Measurements from ENCODE around the gene ADD3. TPM values are rescaled to one million over a fixed set of nuclear protein-coding genes. Genes with fewer than 3 reads are reported as not detected.

The ADD3 gene
- total RNA-seq, 1 experiment from 2014 or later, result 32.4 TPM

DNA sequence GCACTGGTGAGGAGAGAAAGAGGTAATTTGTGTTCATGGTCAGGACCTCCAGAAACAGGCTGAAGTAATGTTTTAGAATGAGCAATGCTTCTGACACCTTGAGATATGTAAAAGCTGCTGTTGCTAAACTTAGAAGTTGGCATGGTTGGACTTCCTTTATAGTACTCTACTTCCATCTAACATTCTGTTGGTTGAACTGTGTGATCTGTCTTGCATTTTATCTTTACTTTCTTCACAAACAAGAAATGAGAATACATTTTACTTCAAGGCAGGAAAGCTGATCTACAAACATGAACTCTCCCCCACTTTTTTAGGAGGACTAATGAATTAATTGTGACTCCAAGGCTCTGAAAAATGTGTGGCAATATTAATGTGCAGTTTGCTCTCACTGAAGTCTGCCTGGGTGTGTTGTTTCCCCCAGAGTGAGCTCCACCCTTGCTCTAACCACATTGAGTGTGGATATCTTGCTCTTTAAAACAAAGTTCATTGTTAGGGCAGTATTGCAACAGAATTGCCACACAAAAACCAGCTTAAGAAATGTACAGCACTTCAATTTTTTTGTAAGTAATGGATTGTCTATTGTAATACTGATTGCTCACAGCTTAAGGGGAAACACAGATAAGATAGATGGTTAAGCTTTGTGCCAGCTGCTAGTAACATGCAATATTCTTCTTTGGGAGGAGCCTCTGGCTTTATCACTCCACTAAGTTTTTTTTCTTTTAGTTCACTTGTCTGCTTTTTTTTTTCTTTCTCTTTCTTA, 69.0 kb downstream of the ADD3 start:
- peaks cover 8% of the 10 kb centered on the region for H3K4me1 ChIP-seq (ENCODE audit: control insufficient read depth, insufficient read depth, low read length)
- H3K4me3 ChIP-seq (ENCODE audit: low read depth in 2 of 2, low read length in 2 of 2), result no peak overlapping the region
- intact Hi-C loops (cut with micrococcal nuclease; ENCODE audit: unreplicated experiment), result no loop called here
- no TSS peak for BruUV-seq (replicated peaks)
- no peaks in the 10 kb centered on the region for H3K27me3 ChIP-seq (ENCODE audit: control insufficient read depth, insufficient read depth, low read length)
- H3K27ac ChIP-seq (ENCODE audit: low read length), result no peak overlapping the region
- TF ChIP-seq, protein P1, sequence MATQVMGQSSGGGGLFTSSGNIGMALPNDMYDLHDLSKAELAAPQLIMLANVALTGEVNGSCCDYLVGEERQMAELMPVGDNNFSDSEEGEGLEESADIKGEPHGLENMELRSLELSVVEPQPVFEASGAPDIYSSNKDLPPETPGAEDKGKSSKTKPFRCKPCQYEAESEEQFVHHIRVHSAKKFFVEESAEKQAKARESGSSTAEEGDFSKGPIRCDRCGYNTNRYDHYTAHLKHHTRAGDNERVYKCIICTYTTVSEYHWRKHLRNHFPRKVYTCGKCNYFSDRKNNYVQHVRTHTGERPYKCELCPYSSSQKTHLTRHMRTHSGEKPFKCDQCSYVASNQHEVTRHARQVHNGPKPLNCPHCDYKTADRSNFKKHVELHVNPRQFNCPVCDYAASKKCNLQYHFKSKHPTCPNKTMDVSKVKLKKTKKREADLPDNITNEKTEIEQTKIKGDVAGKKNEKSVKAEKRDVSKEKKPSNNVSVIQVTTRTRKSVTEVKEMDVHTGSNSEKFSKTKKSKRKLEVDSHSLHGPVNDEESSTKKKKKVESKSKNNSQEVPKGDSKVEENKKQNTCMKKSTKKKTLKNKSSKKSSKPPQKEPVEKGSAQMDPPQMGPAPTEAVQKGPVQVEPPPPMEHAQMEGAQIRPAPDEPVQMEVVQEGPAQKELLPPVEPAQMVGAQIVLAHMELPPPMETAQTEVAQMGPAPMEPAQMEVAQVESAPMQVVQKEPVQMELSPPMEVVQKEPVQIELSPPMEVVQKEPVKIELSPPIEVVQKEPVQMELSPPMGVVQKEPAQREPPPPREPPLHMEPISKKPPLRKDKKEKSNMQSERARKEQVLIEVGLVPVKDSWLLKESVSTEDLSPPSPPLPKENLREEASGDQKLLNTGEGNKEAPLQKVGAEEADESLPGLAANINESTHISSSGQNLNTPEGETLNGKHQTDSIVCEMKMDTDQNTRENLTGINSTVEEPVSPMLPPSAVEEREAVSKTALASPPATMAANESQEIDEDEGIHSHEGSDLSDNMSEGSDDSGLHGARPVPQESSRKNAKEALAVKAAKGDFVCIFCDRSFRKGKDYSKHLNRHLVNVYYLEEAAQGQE (IDR thresholded peaks at IDR 0.05; ENCODE audit: insufficient read depth in 1 of 2, low read depth in 2 of 2, low read length in 1 of 2), result no peak
- TF ChIP-seq POLR2AphosphoS5 (IDR thresholded peaks at IDR 0.05; ENCODE audit: low read depth, low read length) (no peak), SIN3A (IDR thresholded peaks at IDR 0.05; ENCODE audit: borderline replicate concordance, insufficient read depth, low read depth, low read length) (no peak), TCF7L2 (IDR thresholded peaks at IDR 0.05; ENCODE audit: low read depth, low read length) (no peak)
- TF ChIP-seq, protein P2, sequence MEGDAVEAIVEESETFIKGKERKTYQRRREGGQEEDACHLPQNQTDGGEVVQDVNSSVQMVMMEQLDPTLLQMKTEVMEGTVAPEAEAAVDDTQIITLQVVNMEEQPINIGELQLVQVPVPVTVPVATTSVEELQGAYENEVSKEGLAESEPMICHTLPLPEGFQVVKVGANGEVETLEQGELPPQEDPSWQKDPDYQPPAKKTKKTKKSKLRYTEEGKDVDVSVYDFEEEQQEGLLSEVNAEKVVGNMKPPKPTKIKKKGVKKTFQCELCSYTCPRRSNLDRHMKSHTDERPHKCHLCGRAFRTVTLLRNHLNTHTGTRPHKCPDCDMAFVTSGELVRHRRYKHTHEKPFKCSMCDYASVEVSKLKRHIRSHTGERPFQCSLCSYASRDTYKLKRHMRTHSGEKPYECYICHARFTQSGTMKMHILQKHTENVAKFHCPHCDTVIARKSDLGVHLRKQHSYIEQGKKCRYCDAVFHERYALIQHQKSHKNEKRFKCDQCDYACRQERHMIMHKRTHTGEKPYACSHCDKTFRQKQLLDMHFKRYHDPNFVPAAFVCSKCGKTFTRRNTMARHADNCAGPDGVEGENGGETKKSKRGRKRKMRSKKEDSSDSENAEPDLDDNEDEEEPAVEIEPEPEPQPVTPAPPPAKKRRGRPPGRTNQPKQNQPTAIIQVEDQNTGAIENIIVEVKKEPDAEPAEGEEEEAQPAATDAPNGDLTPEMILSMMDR (IDR thresholded peaks at IDR 0.05), result no peak
- DNase-seq (ENCODE audit: low read depth, low spot score) (no peak), ATAC-seq (no peak)
- H3K9me3 ChIP-seq (ENCODE audit: control insufficient read depth, insufficient read depth, low read depth, low read length), result no peaks in the 10 kb centered on the region
- ChIA-PET POLR2A (no interaction called here), CTCF (no interaction called here)
- in situ Hi-C loops (cut with HindIII; ENCODE audit: low pct_unique_long_range_greater_than_20kb, low sequenced_read_pairs), result no loop called here
- no peaks in the 10 kb centered on the region for H3K36me3 ChIP-seq (ENCODE audit: control insufficient read depth, insufficient read depth, low read length)

DNA sequence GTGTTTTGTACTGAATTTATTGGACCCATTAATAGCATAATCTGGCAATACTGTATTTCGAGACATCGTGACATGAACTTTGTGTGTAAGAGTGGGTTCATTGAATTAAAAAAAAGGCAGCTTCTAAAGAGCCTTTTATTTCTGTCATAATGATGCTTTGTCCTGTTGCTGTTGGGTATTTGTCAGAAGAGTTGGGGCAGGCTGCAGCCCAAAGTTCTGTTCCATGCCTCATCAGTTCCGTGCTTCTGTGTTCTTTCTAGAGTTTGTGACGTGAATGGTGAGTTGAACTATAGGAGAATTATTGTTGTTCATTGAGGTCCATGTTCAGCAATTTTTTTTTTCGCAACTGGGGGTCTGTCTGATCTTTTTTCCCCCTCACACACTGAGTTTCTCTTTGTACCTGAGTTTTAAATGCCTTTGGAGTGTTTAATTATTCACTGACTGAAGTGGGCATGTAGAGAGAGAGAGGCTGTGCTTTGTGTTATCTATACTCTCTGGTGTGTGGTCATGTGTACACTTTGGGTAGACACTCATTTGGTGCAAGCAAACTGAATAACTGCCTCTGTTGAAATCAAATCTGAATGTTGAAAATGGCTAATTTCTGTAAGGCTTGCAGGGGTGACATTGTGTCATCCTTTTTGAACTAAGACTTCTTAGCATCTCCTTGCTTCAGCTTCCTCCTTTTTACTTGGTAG, 69.8 kb downstream of the ADD3 start:
- Histone ChIP-seq H3K4me3 (ENCODE audit: low read depth in 2 of 2, low read length in 2 of 2) (no peak overlapping the region), H3K36me3 (ENCODE audit: control insufficient read depth, insufficient read depth, low read length) (no peaks in the 10 kb centered on the region), H3K27ac (ENCODE audit: low read length) (no peak overlapping the region), H3K27me3 (ENCODE audit: control insufficient read depth, insufficient read depth, low read length) (no peaks in the 10 kb centered on the region), H3K9me3 (ENCODE audit: control insufficient read depth, insufficient read depth, low read depth, low read length) (no peaks in the 10 kb centered on the region), H3K4me1 (ENCODE audit: control insufficient read depth, insufficient read depth, low read length) (peaks cover 11% of the 10 kb centered on the region)
- ChIA-PET POLR2A (no interaction called here), CTCF (no interaction called here)
- ATAC-seq, result no peak
- DNase-seq (ENCODE audit: low read depth, low spot score), result no peak
- intact Hi-C loops (cut with micrococcal nuclease; ENCODE audit: unreplicated experiment), result no loop called here
- in situ Hi-C loops (cut with HindIII; ENCODE audit: low pct_unique_long_range_greater_than_20kb, low sequenced_read_pairs), result no loop called here
- TF ChIP-seq, protein P2 (IDR thresholded peaks at IDR 0.05), result no peak
- no peak for TF ChIP-seq SIN3A (IDR thresholded peaks at IDR 0.05; ENCODE audit: borderline replicate concordance, insufficient read depth, low read depth, low read length)
- no peak for TF ChIP-seq TCF7L2 (IDR thresholded peaks at IDR 0.05; ENCODE audit: low read depth, low read length)
- no peak for TF ChIP-seq POLR2AphosphoS5 (IDR thresholded peaks at IDR 0.05; ENCODE audit: low read depth, low read length)
- TF ChIP-seq, protein P1 (IDR thresholded peaks at IDR 0.05; ENCODE audit: insufficient read depth in 1 of 2, low read depth in 2 of 2, low read length in 1 of 2), result no peak
- no TSS peak for BruUV-seq (replicated peaks)

All from Panc1 (cell line).